HepG2 (cell line): ENCODE results near the gene TNFSF12. TPM values are rescaled to one million over a fixed set of nuclear protein-coding genes. Genes with fewer than 3 reads are reported as not detected.

Experiments used
- CREB3 ChIP-seq: sonication (generic); formaldehyde crosslinking; IDR thresholded peaks from 2 replicates; pipeline ENCODE4 v1.5.0; 2020; ENCODE audit warnings: missing genetic modification reagents
- EHMT2 ChIP-seq: fragments of 200-600 bp; sonication (generic); IDR thresholded peaks from 2 replicates; pipeline ENCODE4 v1.7.0; 2017; ENCODE audit warnings: antibody characterized with exemption, low read depth, low read length, borderline replicate concordance
- HNF4G ChIP-seq, 2 experiments: sonication (generic) in 1 of 2; formaldehyde crosslinking in 1 of 2; IDR thresholded peaks; 2 replicates each; pipeline versions ENCODE4 v1.4.0 to v1.6.1; 2011 to 2020; ENCODE audit warnings: borderline replicate concordance in 2 of 2, low read depth in 2 of 2, mild to moderate bottlenecking in 2 of 2, low read length in 1 of 2, missing genetic modification reagents in 1 of 2, moderate library complexity in 1 of 2
- SKI ChIP-seq: fragments of 450-650 bp; IDR thresholded peaks from one replicate; pipeline ENCODE4 v1.6.1; 2018; ENCODE audit warnings: mild to moderate bottlenecking; ENCODE audit not compliant: partially characterized antibody
- TARDBP ChIP-seq: sonication (generic); formaldehyde crosslinking; IDR thresholded peaks from 2 replicates; pipeline ENCODE4 v1.8.0; 2022; ENCODE audit warnings: mild to moderate bottlenecking, missing genetic modification reagents
- ZNF20 ChIP-seq: sonication (generic); formaldehyde crosslinking; IDR thresholded peaks from 2 replicates; pipeline ENCODE4 v1.4.0; 2020; ENCODE audit warnings: mild to moderate bottlenecking, moderate library complexity, missing genetic modification reagents
- ZSCAN12 ChIP-seq: sonication (generic); formaldehyde crosslinking; IDR thresholded peaks from 2 replicates; pipeline ENCODE4 v1.9.0; 2021; ENCODE audit warnings: mild to moderate bottlenecking, missing genetic modification reagents
- ZSCAN30 ChIP-seq: sonication (generic); formaldehyde crosslinking; IDR thresholded peaks from 2 replicates; pipeline ENCODE4 v1.5.0; 2020; ENCODE audit warnings: mild to moderate bottlenecking, missing genetic modification reagents
- polyA plus RNA-seq, 8 experiments: library from polyadenylated mRNA; depleted of rRNA in 3 of 8; stranded (reverse) in 7 of 8; unstranded in 1 of 8; fragments of >200 nt; fragmentation: Illumina TruSeq in 4 of 8; extraction: Trizol in 4 of 8; gene quantifications; 2 replicates each; pipeline versions ENCODE4 v1.2.1 to v1.2.3, GENCODE V29; 2011 to 2016; ENCODE audit warnings: low read depth in 4 of 8, missing spikeins in 1 of 8, mixed read lengths in 1 of 8; ENCODE audit not compliant: insufficient read depth in 1 of 8
- total RNA-seq, 5 experiments: library from RNA; depleted of rRNA; stranded (reverse); fragments of >200 nt; fragmentation: Illumina TruSeq; extraction: Trizol; gene quantifications; 2 replicates each; pipeline ENCODE4 v1.2.3, GENCODE V29; 2016; ENCODE audit warnings: low read depth in 1 of 5
- TF ChIP-seq, protein P1 (sequence below): sonication (generic); formaldehyde crosslinking; IDR thresholded peaks from 2 replicates; pipeline ENCODE4 v1.4.0; 2020; ENCODE audit warnings: missing genetic modification reagents, mild to moderate bottlenecking, borderline replicate concordance

Gene TNFSF12
- total and polyA plus RNA-seq, 2 of the 13 experiments (the other 11 are each of a cell fraction or from before 2014, with no cell fraction given), result 0.93 to 7.2 TPM

GRCh38 chr17:7583253-7584109 lies 34.6 kb downstream of the TNFSF12 start, which contains the start of gene MPDU1 (continued):
- no peak for TF ChIP-seq HNF4G (IDR thresholded peaks at IDR 0.05; ENCODE audit: borderline replicate concordance, low read depth, low read length)
- TF ChIP-seq HNF4G (CRISPR knock-in tag; IDR thresholded peaks at IDR 0.05; ENCODE audit: borderline replicate concordance, low read depth), result no peak
- peak; percentile 70 for TF ChIP-seq TARDBP (CRISPR knock-in tag)
- TF ChIP-seq ZSCAN30 (CRISPR knock-in tag), result peak; percentile 69; the same call in 1 of the 2 replicates
- TF ChIP-seq SKI, result no peak
- TF ChIP-seq CREB3 (CRISPR knock-in tag), result peak; percentile 75; the same call in 1 of the 2 replicates
- TF ChIP-seq EHMT2, result no peak
- TF ChIP-seq, protein P1, sequence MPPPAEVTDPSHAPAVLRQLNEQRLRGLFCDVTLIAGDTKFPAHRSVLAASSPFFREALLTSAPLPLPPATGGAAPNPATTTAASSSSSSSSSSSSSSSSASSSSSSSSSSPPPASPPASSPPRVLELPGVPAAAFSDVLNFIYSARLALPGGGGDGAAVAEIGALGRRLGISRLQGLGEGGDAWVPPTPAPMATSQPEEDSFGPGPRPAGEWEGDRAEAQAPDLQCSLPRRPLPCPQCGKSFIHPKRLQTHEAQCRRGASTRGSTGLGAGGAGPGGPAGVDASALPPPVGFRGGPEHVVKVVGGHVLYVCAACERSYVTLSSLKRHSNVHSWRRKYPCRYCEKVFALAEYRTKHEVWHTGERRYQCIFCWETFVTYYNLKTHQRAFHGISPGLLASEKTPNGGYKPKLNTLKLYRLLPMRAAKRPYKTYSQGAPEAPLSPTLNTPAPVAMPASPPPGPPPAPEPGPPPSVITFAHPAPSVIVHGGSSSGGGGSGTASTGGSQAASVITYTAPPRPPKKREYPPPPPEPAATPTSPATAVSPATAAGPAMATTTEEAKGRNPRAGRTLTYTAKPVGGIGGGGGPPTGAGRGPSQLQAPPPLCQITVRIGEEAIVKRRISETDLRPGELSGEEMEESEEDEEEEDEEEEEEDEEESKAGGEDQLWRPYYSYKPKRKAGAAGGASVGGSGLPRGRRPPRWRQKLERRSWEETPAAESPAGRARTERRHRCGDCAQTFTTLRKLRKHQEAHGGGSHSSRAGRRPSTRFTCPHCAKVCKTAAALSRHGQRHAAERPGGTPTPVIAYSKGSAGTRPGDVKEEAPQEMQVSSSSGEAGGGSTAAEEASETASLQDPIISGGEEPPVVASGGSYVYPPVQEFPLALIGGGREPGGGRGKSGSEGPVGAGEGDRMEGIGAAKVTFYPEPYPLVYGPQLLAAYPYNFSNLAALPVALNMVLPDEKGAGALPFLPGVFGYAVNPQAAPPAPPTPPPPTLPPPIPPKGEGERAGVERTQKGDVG, result peak; percentile 54; the same call in 1 of the 2 replicates
- no peak for TF ChIP-seq ZNF20 (CRISPR knock-in tag)
- TF ChIP-seq ZSCAN12 (CRISPR knock-in tag), result no peak
